GM19099 (cell line): ENCODE results near the gene TP53BP1.

Experiments used
- POLR2A ChIP-seq: IDR thresholded peaks from 3 replicates; pipeline ENCODE4 v1.6.1; 2011; ENCODE audit warnings: low read depth; ENCODE audit not compliant: insufficient read length; ENCODE audit errors: extremely low read depth

TP53BP1 gene

DNA sequence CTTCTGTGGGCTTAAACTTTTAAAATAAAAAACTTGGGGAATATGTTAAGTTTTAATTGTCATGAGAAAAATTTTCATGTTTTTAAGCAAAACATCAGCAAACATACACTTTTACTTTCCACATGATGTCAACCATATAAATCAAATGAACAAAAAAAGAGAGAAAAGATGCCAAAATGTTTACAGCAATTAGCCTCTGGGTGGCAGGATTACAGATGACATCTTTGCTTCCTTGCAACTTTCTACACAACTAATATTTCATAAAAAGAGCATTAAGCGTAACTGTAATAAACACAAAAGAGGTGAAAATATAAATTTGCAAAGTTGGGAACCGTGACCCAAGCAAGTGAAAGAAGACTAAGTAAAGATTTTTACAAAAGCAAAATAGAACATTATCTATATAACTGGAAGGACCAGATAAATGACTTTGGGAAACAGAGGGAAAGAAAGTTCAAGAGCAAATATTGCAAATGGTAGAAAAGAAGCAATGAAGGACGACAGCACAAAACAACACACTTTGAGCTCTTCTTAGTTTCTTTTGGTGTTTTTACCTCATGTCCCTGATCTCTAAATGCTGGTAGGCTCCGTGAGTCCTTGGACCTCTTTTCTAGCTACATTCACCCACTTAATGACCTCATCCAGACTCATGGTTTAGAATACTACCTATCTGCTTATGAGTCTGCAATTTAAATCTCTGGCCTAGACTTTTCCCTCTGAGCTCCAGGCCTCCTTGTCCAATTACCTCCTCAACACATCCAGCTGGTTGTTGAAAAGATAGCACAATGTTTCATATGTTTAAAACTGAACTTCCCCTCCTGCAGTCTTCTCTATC is 9.4 kb downstream of the TP53BP1 start:
- TF ChIP-seq POLR2A = no peak

DNA sequence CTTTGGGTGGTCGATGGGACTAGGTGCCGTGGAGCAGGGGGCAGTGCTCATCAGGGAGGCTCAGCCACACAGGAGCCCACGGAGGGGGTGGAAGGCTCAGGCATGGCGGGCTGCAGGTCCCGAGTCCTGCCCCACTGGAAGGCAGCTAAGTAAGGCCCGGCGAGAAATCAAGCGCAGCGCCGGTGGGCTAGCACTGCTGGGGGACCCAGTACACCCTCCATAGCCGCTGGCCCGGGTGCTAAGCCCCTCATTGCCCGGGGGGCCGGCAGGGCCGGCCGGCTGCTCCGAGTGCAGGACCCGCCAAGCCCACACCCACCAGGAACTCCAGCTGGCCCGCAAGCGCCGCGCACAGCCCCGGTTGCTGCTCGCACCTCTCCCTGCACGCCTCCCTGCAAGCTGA is 19.1 kb downstream of the TP53BP1 start:
- TF ChIP-seq POLR2A = no peak

DNA sequence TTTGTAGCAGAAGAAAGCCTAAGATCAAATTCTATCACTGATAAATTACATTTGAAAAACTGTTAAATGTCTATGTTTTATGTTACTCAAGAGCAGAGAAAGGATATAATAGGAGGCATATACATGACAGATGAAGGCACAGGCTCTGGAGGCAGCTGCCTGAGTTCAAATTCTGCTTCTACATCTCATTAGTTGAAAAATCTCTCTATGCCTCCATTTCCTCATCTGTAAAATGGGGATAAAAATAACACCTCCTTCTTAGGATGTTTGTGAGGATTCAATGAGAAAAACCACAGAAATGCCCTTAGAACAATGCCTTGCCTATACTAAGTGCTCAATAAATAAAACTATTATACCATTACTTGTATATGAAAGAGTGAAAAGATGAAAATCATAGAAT is 21.0 kb downstream of the TP53BP1 start:
- TF ChIP-seq POLR2A = no peak

DNA sequence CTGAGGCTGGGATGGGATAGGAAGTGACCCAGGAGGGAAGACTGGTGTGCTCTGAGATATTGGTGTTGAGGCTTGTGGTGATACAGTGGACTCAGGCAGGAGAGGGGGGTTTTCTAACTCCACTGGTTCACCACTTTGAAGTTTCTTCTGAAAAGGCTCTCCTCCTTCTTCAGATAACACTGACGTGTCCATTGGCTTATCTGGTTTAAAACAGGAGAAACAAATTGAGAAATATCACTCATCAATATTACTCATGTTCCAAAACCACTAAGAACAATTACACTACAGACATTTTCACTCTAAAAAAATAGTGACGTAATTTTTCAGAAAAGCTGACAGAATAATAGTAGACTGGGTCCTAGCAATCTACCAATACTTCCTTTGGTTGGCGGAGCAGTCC is 23.1 kb downstream of the TP53BP1 start:
- no peak for TF ChIP-seq POLR2A

DNA sequence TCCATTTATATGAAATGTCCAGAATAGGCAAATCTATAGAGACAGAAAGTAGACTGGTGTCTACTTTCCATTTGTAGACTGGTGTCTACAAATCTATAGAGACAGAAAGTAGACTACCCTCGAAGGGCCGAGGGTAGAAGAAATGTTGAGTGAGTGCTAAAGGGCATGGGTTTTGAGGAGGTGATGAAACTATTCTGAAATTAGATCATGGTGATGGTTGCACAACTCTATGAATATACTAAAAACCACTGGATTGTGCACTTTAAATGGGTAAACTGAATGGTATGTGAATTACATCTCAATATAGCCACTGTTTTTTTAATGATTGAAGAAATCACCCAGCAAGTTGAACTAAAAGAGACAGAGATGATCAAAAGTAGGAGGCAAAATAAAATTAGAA is 27.9 kb downstream of the TP53BP1 start:
- TF ChIP-seq POLR2A = no peak

DNA sequence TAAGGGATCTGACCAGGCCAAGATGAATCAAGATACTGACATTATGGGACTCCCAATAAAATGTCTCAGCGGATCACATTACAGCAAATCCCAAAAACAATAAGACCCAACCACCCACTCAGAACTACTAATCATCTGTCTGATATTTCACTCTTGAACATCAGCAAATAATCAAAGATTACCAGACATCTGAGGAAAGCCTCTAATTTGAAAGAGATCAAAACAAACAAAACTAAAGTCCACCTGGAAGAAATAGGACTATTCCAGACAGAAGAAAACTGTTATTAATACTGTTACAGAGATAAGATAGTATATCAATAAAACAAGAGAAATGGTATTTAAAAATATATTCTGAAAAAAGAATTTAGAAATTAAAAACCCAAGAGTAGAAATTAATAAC is 29.0 kb downstream of the TP53BP1 start:
- no peak for TF ChIP-seq POLR2A

DNA sequence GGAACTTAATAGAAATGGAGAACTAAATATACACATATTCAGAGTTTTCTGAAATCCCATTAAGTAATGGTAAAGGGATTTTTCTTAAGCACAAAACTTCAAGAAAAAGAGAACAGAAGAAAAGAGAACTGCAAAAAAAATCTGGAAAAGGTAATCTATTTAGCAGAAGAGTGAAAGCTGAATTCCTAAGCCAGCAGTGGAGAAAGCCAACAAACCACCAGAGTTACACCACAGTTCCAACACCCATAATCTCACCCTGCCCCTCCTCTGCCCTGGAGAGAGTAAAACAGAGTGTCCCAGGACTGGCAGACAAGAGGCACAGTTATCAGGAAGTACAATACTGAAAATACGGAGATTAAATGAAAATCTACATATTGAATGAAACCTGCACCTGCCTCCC is 29.4 kb downstream of the TP53BP1 start:
- TF ChIP-seq POLR2A = no peak

DNA sequence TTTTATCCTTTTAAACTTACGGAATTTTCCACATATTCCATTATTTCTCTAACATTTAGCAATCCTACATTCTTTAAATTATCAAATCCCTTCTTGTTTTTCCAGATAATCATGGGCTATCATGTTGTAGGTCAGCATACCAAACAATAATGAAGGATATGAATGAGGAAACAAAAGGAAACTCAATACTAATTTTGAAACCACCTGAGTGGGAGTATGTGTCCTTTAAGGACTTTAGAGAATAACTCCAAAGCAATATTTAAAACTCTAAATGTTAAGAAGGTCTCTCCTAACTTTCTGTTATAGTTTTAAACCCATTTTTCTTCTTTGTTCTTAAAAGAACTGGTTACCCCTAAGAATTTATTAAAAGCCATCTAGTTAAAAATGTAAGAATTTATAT is 43.0 kb downstream of the TP53BP1 start:
- TF ChIP-seq POLR2A = no peak

DNA sequence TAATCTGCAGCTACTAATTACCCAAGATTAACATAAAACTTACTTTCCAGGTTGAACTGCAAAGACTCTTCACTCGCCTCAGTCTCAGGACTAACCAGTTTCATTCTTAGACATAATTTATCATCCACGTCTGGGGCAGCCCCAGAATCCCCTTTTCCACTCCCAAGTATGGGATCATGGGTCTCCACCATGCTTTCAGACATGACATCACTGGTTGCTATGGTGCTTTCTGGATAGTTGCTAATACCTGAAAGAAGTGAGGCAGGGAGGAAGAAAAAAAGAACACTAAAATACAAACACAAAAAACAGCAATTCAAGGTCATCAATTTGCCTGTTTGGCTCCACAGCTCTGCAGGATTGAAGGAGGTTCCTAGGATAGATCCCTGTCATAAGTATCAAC is 46.6 kb downstream of the TP53BP1 start:
- no peak for TF ChIP-seq POLR2A

DNA sequence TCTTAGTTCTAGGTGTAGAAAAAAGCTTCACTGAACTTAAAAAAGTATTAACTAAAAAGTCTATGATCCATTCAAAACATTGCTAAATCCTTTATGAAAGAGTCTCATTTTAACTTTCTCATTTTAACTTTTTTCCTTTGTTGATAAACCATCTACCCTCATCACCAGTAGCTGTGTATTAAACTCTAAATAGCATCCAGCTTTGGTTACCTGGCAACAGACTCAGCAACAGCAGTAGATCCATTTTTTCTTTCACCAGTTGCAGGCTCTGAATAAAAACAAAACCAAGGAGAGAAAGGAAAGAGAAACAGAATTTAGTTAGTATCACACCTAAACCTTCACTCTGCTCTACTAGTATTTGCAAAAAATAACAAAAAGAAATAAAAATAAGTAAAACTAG is 51.6 kb downstream of the TP53BP1 start:
- TF ChIP-seq POLR2A = no peak

DNA sequence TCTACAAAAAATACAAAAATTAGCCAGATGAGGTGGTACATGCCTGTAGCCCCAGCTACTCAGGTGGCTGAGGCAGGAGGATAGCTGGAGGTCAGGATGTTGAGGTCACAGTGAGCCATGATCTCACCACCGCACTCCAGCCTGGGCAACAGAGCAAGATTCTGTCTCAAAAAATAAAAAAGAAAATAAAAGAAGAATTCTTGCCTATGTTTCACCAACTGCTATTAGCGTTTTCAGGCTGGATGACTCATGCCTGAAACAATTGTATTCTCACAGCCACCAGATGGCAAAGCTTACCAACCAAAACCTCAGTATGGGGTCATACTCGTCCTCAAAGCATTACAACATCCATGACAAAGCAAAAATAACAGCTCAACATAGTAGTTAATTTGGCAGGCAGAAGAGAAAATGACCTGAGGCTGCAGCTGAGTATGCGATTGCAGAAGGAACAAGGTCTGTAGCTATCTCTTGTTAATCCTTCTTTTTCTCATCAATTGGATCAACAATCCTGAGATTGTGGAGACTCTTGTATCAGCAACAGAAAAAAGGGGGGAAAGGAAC is 52.2 kb downstream of the TP53BP1 start:
- no peak for TF ChIP-seq POLR2A

DNA sequence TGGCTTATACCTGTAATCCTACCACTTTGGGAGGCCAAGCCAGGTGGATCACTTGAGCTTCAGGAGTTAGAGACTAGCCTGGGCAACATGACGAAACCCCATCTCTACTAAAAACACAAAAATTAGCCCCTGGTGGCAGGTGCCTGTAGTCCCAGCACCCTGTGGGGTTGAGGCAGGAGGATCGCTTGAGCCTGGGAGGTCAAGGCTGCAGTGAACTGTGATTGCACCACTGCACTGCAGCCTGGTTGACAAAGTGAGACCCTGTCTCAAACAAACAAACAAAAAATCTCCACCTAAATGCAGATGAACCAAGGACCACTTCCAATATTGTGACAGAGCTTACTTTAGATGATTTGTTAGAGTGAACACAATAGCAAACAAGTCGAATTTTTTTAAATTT is 53.7 kb downstream of the TP53BP1 start:
- TF ChIP-seq POLR2A = no peak

DNA sequence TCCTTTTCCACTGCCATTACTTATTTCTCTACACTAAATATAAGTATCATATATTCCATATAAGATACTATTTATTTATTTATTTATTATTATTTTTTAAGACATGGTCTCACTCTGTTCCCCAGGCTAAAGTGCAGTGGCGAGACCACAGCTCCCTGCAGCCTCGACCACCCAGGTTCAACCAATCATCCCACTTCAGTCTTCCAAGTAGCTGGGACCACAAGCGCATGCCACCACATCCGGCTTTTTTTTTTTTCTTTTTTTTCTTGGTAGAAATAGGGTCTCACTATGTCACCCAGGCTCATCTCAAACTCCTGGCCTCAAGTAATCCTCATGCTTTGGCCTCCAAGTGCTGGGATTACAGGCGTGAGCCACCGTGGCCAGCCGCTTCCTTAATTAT is 56.6 kb downstream of the TP53BP1 start:
- no peak for TF ChIP-seq POLR2A

DNA sequence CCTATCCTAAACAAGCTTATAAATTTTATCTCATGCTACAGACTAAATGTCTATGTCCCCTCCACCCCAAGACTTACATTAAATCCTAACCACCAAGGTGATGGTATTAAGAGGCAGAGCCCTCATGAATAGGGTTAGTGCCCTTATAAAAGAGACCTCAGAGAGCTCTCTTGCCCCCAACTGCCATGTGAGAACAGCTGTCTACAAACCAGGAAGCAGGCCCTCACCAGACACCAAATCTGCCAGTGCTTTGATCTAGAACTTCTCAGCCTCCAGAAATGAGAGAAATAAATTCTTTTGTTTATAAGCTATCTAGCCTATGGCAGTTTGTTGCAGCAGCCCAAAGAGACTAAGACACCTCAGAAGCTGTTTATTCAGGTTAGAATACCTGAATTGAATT is 58.5 kb downstream of the TP53BP1 start:
- TF ChIP-seq POLR2A = no peak

DNA sequence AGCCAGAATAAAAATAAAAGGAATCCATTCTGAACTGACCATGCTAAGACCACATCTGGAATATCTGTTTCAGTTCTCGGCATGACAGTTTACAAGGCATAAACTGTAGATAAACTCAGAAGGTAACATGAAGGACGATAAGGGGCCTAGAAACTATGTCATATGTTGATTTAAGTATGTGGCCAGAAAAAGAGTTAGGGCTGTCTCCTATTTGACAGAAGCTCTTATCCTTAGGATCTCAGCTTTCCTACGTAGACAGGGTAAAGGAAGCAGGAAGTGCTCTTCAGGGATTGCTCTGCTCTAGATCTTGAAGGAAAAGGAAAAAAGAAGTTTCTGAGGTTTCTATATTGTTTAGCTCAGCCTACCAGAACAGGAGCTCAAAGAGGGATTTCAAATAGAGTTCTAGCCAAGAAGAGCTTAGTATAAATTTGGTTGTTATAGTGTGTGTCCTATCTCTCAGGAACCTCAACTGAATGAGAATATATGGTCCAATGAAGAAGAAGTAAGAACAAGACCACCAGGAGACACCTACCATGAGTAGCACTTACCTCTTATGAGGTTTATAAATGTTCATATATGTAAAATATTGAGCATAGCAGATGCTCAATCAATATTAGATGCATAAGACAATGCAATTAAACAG is 59.2 kb downstream of the TP53BP1 start:
- no peak for TF ChIP-seq POLR2A

DNA sequence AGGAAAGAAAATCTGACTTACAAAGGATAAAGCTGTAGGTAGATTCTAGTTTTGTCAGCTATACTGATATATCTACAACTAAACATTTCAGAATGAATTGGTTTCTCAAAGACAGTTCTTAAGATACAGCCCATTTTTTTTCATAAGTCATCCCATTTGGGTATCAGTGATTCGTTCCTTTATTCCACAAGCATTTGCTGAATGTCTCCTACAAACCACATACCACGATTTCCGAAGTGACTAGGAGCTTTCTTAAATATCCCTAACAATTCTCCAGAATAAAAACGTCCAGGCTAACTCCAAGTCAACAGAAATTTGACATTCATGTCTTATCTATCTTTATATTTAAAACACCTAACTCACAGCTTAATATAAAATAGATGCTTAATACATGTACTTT is 59.8 kb downstream of the TP53BP1 start:
- TF ChIP-seq POLR2A = no peak
